Mesendoderm (in vitro differentiated cells): ENCODE results near the gene CPA1.

Experiments
- DNase-seq: peaks from one replicate; pipeline ENCODE4 v3.0.0; 2013
- H2AK5ac ChIP-seq: 2 replicates; pipeline ENCODE4 v1.6.1; 2013; ENCODE audit warnings: low read length, inconsistent platforms
- H2BK120ac ChIP-seq: 2 replicates; pipeline ENCODE4 v1.6.1; 2013; ENCODE audit warnings: low read depth, mild to moderate bottlenecking, low read length, moderate library complexity, mixed read lengths
- H2BK15ac ChIP-seq: replicated peaks from 2 replicates; pipeline ENCODE4 v1.6.1; 2013; ENCODE audit warnings: low read depth, mild to moderate bottlenecking, moderate library complexity
- H2BK5ac ChIP-seq: 2 replicates; pipeline ENCODE4 v1.6.1; 2013; ENCODE audit warnings: low read length, inconsistent platforms
- H3K18ac ChIP-seq: 2 replicates; pipeline ENCODE4 v1.6.1; 2013; ENCODE audit warnings: mild to moderate bottlenecking, low read length, mixed read lengths
- H3K23ac ChIP-seq: one replicate; pipeline ENCODE4 v1.6.1; 2013; ENCODE audit warnings: low read length
- H3K27ac ChIP-seq: 2 replicates; pipeline ENCODE4 v1.5.1; 2013; ENCODE audit warnings: low read depth, mild to moderate bottlenecking, inconsistent platforms, low read length, moderate library complexity
- H3K27me3 ChIP-seq: 2 replicates; pipeline ENCODE4 v1.6.1; 2013; ENCODE audit warnings: low read length, control low read depth, mild to moderate bottlenecking, inconsistent platforms; ENCODE audit not compliant: insufficient read depth, poor library complexity
- H3K36me3 ChIP-seq: 2 replicates; pipeline ENCODE4 v1.6.1; 2013; ENCODE audit warnings: low read length, inconsistent platforms; ENCODE audit not compliant: control insufficient read depth, insufficient read depth
- H3K4ac ChIP-seq: one replicate; pipeline ENCODE4 v1.6.1; 2013; ENCODE audit warnings: low read depth, mild to moderate bottlenecking, low read length, moderate library complexity
- H3K4me1 ChIP-seq: 2 replicates; pipeline ENCODE4 v1.6.1; 2013; ENCODE audit warnings: low read depth, low read length, inconsistent platforms; ENCODE audit not compliant: control insufficient read depth
- H3K4me2 ChIP-seq: 2 replicates; pipeline ENCODE4 v1.6.1; 2013; ENCODE audit warnings: low read length
- H3K4me3 ChIP-seq: 2 replicates; pipeline ENCODE4 v1.5.1; 2013; ENCODE audit warnings: mild to moderate bottlenecking, low read length
- H3K56ac ChIP-seq: one replicate; pipeline ENCODE4 v1.6.1; 2013; ENCODE audit warnings: low read length
- H3K79me1 ChIP-seq: 2 replicates; pipeline ENCODE4 v1.6.1; 2013; ENCODE audit warnings: low read length, inconsistent platforms
- H3K79me2 ChIP-seq: 2 replicates; pipeline ENCODE4 v1.6.1; 2013; ENCODE audit warnings: mild to moderate bottlenecking, low read length; ENCODE audit not compliant: control insufficient read depth, insufficient read depth
- H3K9ac ChIP-seq: 2 replicates; pipeline ENCODE4 v1.6.1; 2013; ENCODE audit warnings: low read length, inconsistent platforms
- H4K5ac ChIP-seq: one replicate; pipeline ENCODE4 v1.6.1; 2013; ENCODE audit warnings: low read length
- H4K8ac ChIP-seq: one replicate; pipeline ENCODE4 v1.6.1; 2013; ENCODE audit warnings: low read depth, mild to moderate bottlenecking, control low read depth, low read length, moderate library complexity
- WGBS: extraction: QIAGEN DNeasy Blood & Tissue Kit; methylation state at CpG from one replicate; pipeline ENCODE4 v1.1.7; 2013; ENCODE audit warnings: low lambda C conversion rate, missing lambda C conversion rate; ENCODE audit not compliant: insufficient coverage; ENCODE audit errors: extremely low coverage; 5-methylcytosine and 5-hydroxymethylcytosine counted together

The CPA1 gene

DNA sequence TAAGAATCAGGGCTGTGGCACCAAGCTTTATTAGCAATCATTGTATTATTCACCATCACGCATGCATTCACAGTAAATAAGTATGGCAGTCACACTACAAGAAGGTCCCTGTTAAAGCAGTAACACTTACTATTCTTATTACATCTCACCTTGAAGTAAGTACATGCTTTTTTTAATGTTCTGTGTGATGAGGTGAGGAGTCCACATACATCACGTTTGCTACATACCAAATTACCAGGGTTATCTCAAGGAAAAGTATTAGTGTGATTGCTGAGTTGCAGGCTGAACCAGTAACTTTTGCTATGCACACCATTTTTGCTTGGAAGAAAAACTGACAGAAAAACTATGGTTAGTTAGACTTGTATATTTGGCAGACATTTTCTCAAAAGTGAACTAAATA, 24.7 kb downstream of the CPA1 start:
- Histone ChIP-seq H3K4me1 (no peaks in the 10 kb centered on the region), H3K18ac (no peak overlapping the region), H3K56ac (no peak overlapping the region), H3K23ac (no peak overlapping the region), H3K79me1 (no peaks in the 10 kb centered on the region), H4K8ac (no peak overlapping the region), H2BK15ac (no peak overlapping the region), H2BK120ac (no peak overlapping the region), H4K5ac (no peak overlapping the region), H3K36me3 (no peaks in the 10 kb centered on the region), H3K4me3 (no peak overlapping the region), H3K4ac (no peak overlapping the region), H3K79me2 (no peaks in the 10 kb centered on the region), H2AK5ac (no peak overlapping the region), H3K27ac (no peak overlapping the region), H2BK5ac (no peak overlapping the region), H3K9ac (no peak overlapping the region), H3K27me3 (no peaks in the 10 kb centered on the region), H3K4me2 (no peak overlapping the region)
- DNase-seq, result no peak
- no CpG with 5 or more reads among the region's 2 CpGs for WGBS

GRCh38 chr7:130409067-130409711, 28.9 kb downstream of the CPA1 start:
- no peak overlapping the region for H3K4ac ChIP-seq
- no peak overlapping the region for H4K5ac ChIP-seq
- H3K79me2 ChIP-seq, result no peaks in the 10 kb centered on the region
- no peak overlapping the region for H3K9ac ChIP-seq
- H3K4me3 ChIP-seq, result no peak overlapping the region
- no CpG with 5 or more reads among the region's 3 CpGs for WGBS
- no peak overlapping the region for H2AK5ac ChIP-seq
- no peak for DNase-seq
- no peaks in the 10 kb centered on the region for H3K36me3 ChIP-seq
- no peak overlapping the region for H2BK15ac ChIP-seq
- H2BK5ac ChIP-seq, result no peak overlapping the region
- no peak overlapping the region for H3K4me2 ChIP-seq
- no peak overlapping the region for H3K27ac ChIP-seq
- no peak overlapping the region for H3K56ac ChIP-seq
- no peak overlapping the region for H3K23ac ChIP-seq
- no peaks in the 10 kb centered on the region for H3K27me3 ChIP-seq
- H2BK120ac ChIP-seq, result no peak overlapping the region
- H4K8ac ChIP-seq, result no peak overlapping the region
- H3K79me1 ChIP-seq, result no peaks in the 10 kb centered on the region
- no peaks in the 10 kb centered on the region for H3K4me1 ChIP-seq
- H3K18ac ChIP-seq, result no peak overlapping the region

GRCh38 chr7:130409712-130410072, 29.4 kb downstream of the CPA1 start:
- Histone ChIP-seq H3K4me3 (no peak overlapping the region), H3K4me1 (no peaks in the 10 kb centered on the region), H3K18ac (no peak overlapping the region), H2BK15ac (no peak overlapping the region), H3K9ac (no peak overlapping the region), H4K5ac (no peak overlapping the region), H3K23ac (no peak overlapping the region), H2BK120ac (no peak overlapping the region), H3K79me1 (no peaks in the 10 kb centered on the region), H2BK5ac (no peak overlapping the region), H3K27ac (no peak overlapping the region), H3K4me2 (no peak overlapping the region), H3K27me3 (no peaks in the 10 kb centered on the region), H2AK5ac (no peak overlapping the region), H4K8ac (no peak overlapping the region), H3K79me2 (no peaks in the 10 kb centered on the region), H3K4ac (no peak overlapping the region), H3K36me3 (no peaks in the 10 kb centered on the region), H3K56ac (no peak overlapping the region)
- no peak for DNase-seq
- no CpG with 5 or more reads among the region's 4 CpGs for WGBS

- WGBS, result no CpG with 5 or more reads among the region's 4 CpGs
- no peak overlapping the region for H4K5ac ChIP-seq
- H3K18ac ChIP-seq, result no peak overlapping the region
These were observed 30.7 kb downstream of the CPA1 start for GRCh38 chr7:130410868-130411541.

DNA sequence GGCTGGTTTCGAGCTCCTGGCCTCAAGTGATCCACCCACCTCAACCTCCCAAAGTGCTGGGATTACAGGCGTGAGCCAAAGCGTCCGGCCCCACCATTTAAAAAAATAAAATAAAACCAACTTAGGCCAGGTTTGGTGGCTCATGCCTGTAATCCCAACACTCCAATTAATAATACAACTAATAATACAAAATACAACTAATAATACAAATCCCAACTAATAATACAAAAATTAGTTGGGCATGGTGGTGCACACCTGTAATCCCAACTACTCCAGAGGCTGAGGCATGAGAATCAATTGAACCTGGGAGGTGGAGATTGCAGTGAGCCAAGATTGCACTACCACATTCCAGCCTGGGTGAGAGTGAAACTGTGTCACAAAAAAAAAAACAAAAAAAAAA, 32.9 kb downstream of the CPA1 start:
- Histone ChIP-seq H2BK15ac (no peak overlapping the region), H3K18ac (no peak overlapping the region), H3K79me1 (no peaks in the 10 kb centered on the region), H2BK5ac (no peak overlapping the region), H3K79me2 (no peaks in the 10 kb centered on the region), H3K23ac (no peak overlapping the region), H3K27ac (no peak overlapping the region), H3K9ac (no peak overlapping the region), H4K5ac (no peak overlapping the region), H4K8ac (no peak overlapping the region), H3K4me1 (no peaks in the 10 kb centered on the region), H3K4me2 (no peak overlapping the region), H3K36me3 (no peaks in the 10 kb centered on the region), H3K4me3 (no peak overlapping the region), H3K4ac (no peak overlapping the region), H3K56ac (no peak overlapping the region), H2BK120ac (no peak overlapping the region), H3K27me3 (no peaks in the 10 kb centered on the region), H2AK5ac (no peak overlapping the region)
- no peak for DNase-seq
- no CpG with 5 or more reads among the region's 4 CpGs for WGBS

More at GRCh38 chr7:130410868-130411541, 30.7 kb downstream of the CPA1 start:
- Histone ChIP-seq H3K56ac (no peak overlapping the region), H3K27me3 (no peaks in the 10 kb centered on the region), H3K4me3 (no peak overlapping the region), H2BK15ac (no peak overlapping the region), H3K4ac (no peak overlapping the region), H2AK5ac (no peak overlapping the region), H3K4me2 (no peak overlapping the region), H3K4me1 (no peaks in the 10 kb centered on the region), H2BK5ac (no peak overlapping the region), H3K79me2 (no peaks in the 10 kb centered on the region), H3K9ac (no peak overlapping the region), H2BK120ac (no peak overlapping the region), H3K27ac (no peak overlapping the region), H3K36me3 (no peaks in the 10 kb centered on the region), H3K79me1 (no peaks in the 10 kb centered on the region), H4K8ac (no peak overlapping the region), H3K23ac (no peak overlapping the region)
- no peak for DNase-seq

DNA sequence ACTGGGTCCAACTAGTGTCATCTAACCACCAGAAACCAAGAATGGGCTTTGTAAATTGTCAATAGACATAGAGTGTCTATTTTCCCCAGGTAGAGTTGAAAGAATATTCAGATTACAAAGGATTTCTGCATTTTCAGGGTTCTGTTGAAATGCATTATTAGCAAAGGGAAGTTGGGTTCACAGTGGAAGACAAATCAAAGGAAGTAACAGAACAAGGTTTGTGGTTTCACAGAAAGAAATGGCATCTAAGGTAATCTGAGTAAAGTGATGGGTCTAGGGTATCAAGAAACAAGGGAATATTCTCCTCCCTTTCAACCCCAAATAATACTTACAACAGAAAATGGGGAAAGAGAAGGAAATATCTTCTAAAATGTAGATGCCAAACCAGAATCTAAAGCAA, 34.7 kb downstream of the CPA1 start:
- Histone ChIP-seq H2BK15ac (no peak overlapping the region), H2BK120ac (no peak overlapping the region), H3K27me3 (no peaks in the 10 kb centered on the region), H3K18ac (no peak overlapping the region), H4K8ac (no peak overlapping the region), H3K56ac (no peak overlapping the region), H3K79me1 (no peaks in the 10 kb centered on the region), H2AK5ac (no peak overlapping the region), H4K5ac (no peak overlapping the region), H2BK5ac (no peak overlapping the region), H3K4ac (no peak overlapping the region), H3K23ac (no peak overlapping the region), H3K4me3 (no peak overlapping the region), H3K27ac (no peak overlapping the region), H3K79me2 (no peaks in the 10 kb centered on the region), H3K9ac (no peak overlapping the region), H3K4me2 (no peak overlapping the region), H3K36me3 (no peaks in the 10 kb centered on the region), H3K4me1 (no peaks in the 10 kb centered on the region)
- no peak for DNase-seq
